Right hindlimb (tissue), 1 donor: Measurements from ENCODE around the gene LMO1.

Experiments used
- DNase-seq: peaks from one replicate; pipeline ENCODE4 v3.0.0-alpha.2; 2018

Gene LMO1

GRCh38 chr11:8242499-8243280 is 21.0 kb downstream of the LMO1 start:
- no peak for DNase-seq

- DNase-seq = no peak
Observed at GRCh38 chr11:8242118-8242475, 21.6 kb downstream of the LMO1 start.

- DNase-seq = no peak
Observed at GRCh38 chr11:8241373-8242117, 22.1 kb downstream of the LMO1 start.

DNA sequence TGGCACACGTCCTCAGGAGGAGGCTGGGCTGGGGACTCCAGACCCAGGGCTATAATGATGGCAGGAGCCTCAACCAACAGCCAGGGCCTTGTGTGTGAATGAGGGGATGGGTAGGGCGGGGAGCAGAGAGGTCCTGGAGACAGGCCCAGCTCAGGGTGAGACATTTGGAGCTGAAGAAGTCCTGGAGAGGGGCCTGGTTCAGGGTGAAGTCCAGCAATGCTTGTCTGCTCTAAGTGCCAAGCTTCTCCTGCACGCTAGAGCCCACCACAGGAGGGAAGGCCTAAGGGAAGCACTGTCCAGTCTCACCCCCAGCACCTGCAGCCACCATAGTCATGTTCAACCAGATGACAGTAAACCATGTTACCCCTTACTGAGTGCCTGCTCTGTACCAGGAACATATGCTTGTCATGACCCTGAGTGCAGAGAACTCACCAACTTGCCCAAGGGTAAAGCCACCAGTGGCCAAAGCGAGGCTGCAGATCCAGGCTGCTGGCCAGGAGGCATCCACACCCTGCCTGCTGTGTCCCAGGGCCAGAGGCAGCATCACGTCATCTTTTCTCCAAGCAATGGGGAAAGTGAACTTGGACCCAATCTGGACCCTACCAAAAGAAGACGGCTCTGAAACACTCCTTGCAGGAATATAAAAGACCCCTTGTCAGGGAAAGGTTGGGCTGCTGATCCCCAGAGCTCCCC is 24.0 kb downstream of the LMO1 start:
- DNase-seq = no peak

DNA sequence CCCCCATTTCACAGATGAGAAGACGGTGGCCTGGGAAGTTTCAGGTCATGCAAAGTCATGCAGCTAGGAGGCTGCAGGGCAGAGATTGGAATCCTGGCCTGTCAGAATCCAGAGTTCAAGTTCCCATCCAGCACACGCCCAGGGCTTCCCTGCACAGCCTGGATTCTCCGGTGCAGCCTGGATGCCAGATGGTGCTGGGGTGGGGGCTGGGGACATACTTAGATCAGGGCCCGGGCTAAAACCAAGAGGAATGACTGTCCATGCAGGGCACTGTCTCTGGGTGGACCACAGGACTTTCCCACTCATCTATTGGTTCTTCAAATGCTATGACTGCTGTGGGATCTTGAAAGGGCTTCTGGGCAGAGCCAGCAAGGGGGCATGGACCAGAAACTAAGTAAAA is 24.6 kb downstream of the LMO1 start:
- DNase-seq = no peak

- no peak for DNase-seq
Observed at GRCh38 chr11:8237453-8237852, 26.2 kb downstream of the LMO1 start.

DNA sequence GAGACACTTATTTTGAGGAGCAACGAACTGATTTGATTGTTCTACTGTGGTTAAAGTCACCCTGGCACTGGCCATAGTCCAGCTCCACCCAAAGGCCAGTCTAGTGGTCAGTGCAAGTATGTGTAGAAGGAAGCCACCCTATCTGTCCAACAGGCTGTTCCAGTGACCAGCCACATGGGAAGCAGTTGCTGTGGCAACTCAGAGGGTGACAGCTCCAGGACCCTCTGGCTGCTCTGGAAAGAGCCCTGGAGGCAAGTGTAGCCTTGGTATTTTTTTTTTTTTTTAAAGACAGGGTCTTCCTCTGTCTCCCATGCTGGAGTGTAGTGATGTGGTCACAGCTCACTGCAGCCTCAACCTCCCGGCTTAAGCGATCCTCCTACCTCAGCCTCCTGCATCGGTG is 27.8 kb downstream of the LMO1 start:
- DNase-seq = no peak

DNA sequence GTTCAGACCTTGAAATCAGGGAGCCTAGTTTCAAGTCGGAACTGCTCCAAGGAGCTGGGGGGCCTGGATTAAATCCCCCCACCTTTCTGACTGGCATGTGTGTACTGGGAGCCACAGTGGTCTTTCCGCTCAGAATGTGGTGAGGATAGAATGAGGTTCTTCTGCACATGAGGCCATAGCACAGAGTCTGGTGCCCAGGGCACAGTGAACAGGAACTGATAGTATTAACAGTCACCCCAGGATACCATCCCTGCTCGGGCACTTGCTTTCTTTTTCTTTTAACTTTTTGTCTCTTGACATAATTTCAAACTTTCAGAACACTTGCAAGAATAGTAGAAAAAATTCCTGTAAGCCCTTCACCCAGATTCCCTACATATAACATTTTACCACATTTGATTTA is 28.8 kb downstream of the LMO1 start:
- no peak for DNase-seq

- DNase-seq = no peak
Observed at GRCh38 chr11:8234425-8234821, 29.3 kb downstream of the LMO1 start.

DNA sequence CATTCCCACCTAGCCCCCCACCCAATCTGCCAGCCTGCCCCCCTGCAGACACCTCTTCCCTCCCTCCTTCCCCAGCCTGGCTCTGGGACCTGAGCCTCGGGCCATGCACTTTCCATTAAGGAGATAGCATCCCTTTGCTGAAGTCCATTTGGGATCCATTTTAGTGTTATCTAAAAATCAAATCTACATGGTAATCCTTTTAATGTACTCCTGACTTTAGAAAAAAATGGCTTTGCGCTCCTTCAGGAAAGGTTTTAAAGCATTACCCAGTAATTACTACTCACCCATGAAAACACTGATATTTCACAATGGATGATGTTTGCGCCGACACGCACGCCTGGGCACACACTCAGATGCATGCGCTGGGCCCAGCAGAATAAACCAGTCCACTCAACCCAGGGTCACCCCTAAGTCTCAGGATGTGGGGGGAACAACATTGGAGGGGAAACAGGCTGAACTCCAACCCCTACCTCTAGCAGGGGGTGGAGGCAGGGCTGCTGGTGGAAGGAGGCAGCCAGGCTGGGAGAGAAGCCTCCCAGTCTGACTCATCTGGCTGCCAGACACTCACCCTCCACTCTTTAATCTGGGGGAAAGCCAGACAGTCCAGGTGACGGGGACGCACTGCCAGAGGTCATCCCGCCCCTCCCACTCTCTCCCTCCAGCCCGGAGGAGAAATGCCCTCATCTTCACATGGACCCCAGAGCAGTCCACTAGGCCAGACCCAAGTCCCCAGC is 29.8 kb downstream of the LMO1 start:
- no peak for DNase-seq

GRCh38 chr11:8232849-8233606 is 30.6 kb downstream of the LMO1 start:
- DNase-seq = no peak

GRCh38 chr11:8232414-8232813 is 31.3 kb downstream of the LMO1 start:
- no peak for DNase-seq

- no peak for DNase-seq
Observed at GRCh38 chr11:8231979-8232378, 31.7 kb downstream of the LMO1 start.

DNA sequence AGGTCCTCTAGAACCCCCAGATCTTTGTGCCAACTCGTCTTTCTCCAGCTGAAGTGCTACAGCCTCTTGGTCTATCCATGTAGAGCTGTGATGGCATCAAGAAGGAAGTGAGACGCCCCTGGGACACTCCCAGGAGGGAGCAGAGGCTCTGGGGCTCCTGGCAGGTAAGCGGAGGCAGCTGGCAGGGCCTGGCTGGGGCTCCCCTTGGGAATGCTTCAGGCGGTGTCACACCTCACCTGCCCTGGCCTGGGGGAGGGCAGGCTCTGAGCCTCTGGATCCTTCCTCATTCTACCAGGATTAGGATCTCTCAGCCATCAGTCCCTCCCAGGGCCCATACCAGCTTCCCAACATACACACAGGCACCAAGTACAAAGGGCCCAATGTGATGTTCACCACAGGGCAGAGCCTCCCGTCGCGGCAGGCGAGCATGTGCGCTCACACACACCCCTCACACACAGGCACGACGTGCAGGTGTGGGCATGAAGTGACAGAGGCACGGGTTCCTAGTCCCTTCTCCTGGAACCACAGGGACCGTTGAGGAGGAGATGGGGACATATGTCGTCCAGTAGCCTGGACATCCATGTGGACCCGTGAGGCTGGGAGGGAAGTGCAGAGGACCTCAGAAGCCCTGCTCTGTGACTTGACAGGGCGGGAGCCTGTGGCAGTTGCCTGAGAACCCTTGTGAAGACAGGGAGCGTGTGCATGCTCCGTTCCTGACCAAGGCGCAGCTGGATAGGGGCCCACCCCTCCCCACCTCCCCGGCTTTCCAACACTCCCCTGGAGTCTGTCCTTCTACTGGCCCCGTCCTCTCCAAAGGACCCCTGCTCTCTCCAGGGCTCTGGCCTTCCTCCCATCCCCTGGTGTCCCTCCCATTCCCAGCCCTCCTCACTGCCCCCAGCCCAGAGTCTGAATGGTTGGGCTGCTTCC is 32.5 kb downstream of the LMO1 start:
- no peak for DNase-seq

- DNase-seq = no peak
Observed at GRCh38 chr11:8230178-8230859, 33.4 kb downstream of the LMO1 start.

GRCh38 chr11:8229299-8230177 is 34.1 kb downstream of the LMO1 start:
- DNase-seq = no peak

DNA sequence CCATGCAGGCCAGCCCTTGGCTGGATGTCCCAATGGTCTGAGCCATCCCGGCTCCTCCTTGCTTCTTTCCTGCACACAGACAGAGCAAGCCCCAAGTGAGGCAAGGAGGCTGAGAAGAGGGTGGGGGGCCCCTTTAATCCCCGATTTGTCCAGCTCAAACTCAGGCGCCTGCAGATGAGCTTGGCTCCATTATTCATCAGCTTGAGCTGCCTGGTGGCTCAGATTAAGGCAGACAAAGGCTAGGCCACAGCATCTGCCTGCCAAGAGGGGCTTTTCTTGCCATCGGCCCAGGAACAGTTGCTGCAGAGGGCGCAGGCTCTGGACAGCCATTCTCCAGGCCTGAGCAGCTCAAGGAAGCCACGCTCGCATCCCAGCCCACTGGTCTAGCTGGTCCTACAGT is 35.4 kb downstream of the LMO1 start:
- DNase-seq = no peak

DNA sequence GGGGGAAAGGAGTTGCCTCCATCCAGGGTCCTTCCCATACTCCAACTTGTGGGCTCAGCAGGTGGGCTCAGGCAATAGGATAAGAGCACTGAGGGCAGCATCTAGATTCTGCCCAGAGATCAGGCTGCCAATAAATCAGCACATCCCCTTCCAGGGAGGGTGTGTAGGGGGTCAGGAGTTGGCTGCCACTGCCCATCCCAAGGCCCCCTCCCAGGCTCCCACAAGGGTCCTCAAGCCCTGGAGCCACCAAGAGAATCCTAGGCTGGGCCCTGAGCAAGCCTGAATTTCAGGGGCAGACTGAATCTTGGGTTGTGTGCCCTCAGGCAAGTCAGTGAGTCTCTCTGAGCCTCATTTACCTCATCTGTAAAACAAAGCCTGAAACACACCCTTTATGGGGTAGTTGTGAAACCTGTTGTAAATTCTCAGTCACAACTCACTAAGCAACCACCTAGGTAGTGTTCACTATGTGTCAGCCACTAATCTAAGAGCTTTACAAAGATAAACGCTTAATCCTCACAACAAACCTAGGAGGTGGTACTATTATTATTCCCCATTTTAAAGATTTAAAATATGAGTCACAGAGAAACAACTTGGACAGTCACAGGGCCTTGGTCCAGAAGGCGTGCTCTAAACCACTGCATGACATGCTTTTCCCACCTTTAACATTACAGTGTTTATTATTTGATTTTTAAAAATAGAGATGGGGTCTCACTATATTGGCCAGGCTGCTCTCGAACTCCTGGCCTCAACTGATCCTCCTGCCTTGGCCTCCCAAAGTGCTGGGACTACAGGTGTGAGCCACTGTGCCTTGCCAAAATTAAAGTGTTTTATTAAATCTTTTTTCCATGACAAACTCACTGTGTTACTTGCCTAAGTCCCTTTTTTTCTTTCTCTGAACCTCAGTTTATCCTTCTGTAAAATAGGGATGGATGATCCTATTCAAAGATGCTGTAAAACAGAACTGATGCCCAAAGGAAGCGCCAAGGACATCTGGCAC is 36.2 kb downstream of the LMO1 start:
- no peak for DNase-seq
